ENCODE data around the gene DMAC2L.
"Not testable (repeated sequence)": the region's sequence is repeated elsewhere in the genome, so short reads cannot be mapped to it uniquely, and the experiment has no call there.

Gene DMAC2L, protein sequence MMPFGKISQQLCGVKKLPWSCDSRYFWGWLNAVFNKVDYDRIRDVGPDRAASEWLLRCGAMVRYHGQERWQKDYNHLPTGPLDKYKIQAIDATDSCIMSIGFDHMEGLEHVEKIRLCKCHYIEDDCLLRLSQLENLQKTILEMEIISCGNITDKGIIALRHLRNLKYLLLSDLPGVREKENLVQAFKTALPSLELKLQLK

DNA sequence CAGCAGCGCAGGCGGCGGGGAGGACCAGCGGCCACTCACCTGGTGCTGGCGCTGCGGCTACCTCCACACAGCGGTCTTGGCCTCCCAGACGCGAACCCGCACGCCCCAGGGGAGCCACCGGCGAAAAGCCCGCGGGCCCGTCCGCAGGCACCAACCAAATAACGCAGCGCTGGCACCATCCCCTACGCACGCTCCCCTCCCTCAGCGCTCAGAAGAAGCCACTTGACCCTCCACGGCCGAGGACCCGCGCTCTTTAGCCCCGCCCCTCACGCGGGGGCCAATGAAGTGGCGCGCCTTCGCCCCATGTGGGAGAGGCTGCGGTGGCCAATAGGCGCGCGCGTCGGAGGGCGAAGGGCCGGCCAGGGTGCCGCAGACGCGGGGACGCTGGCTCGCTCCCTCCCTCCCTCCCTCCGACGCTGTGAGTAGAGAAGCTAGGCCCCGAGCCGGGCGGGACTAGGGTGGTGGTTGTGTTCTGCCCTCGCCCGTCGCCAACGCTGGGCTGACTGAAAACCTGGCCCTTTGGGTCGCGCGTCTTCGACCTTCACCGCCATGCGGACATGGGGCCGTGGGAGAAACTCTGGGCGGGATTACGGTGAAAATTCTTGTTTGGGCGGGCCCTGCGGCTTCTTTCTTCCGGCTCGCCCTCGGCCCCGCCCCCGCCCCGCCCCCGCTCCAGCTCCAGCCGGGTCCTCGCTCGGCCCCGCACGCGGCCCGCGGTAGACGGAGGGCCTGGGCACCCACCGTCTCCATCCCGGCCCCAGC, at the start of gene DMAC2L, which contains the start of gene L2HGDH:
TSS of gene DMAC2L (plus strand) at position 353 of the 762 bp plus-strand sequence. CDS start 9,164 bp downstream, outside the sequence.
TSS of gene L2HGDH (minus strand) at position 258 of the 762 bp plus-strand sequence. CDS start at position 179, 79 bp downstream.
- DNase-seq: peak; percentile 99 to 100 (median 99)

DNA sequence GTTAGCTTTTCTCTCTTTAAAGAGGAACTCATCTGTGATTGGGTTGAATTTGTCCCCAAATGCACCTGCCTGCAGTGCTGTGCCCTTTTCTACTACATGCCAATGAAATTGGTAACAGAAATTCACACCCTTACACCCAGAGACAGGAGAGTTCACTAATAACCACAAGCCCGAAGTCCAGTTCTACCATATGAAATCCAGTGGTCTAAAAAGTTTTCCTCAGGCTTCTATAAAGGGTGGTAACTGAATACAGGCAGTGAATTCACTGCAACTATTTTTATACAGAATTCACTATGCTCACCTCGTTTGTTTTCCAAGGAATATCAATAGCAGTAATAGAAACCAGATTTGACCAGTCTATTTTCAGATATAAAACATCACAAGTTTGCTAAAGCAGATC, 49.3 kb upstream of the DMAC2L start:
- no peak for DNase-seq

DNA sequence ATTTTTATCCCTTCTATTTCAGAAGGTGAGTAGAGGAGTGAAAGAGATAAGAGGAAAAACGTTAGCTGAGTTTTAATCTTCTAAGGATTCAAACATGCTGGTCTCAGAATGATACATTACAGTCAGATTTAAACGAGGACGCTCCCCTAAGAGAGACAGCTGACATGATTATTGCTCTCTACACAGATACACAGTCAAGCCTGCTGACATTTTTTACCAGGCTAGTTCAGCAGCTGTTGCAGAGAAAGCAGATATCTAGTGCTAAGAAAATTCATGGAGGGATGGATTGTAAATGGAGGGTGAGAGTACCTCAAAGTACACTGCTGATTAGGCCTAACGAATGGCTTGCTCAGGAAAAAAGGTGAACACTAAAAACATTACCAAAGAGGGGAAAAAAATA, 48.8 kb upstream of the DMAC2L start:
- DNase-seq: no peak

DNA sequence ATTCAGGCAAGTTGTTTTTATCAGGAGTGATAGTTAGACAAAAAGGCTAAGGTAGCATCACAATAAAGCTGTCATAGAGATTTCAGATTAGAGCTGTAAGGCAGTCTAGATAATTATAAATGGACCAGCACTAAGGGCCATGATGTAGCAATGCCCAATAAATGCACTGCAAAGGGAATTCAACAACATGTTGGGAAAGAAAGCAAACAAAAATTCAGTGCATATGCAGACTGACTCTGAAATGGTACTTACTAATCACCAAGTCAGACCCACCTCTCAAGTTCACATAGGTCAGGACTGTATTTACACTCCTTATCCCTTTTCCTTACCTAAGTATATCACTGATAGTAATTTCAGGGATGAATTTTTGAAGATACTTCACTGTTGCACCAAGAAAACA, 47.1 kb upstream of the DMAC2L start:
- DNase-seq: no peak

DNA sequence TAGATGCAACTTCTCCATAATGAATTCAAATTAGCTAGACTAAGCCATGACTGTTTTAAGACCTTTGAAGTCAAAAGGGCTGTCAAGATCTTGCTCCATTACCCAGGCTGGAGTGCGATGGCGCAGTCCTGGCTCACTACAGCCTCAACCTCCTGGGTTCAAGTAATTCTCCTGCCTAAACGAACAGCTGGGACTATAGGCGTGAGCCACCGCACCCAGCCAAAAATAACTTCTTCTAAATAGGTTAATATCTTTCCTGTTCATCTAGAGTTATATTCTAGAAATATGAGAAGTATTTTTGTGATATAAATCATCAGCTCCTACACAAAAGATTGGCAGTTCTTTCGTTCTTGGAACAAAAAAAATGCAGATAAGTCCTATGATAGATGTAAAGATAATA, 41.2 kb upstream of the DMAC2L start:
- DNase-seq: no peak

DNA sequence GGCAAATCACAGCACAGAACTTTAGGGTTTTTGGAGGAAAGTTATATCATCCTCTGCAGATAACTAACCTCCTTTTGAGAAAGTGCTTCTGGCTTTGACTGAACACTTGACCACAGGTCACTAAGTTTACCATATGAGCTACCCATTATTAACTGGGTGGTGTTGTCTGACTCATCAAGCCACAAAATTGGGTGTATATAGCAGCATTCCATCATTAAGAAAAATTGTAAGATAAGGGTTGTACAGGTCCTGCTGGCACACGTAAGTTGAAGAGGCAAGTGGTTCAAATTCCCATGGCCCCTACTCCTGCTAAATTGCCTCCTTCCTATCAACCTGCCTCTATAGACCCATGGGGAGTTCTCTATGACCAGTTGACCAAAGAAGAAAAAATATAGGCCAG, 39.6 kb upstream of the DMAC2L start:
- no peak for DNase-seq

DNA sequence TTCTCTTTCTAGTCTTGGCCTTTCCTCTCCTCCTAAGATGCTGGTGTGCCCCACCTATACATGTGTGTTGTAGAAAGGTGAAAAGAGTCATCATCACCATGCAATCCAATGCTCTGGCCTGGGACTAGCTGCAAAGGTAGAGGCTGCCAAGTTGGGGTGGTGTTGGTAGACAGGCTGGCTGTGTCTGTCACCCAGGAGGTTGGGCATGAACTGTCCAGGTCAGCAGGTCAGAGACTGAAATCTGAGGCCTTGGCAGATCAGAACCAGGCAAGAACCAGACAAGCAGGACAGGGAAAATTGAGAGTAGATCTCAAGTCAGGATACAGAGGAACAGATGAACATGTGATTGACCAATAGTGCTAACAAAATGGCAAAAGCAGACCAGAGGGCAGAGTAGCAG, 26.3 kb upstream of the DMAC2L start:
- DNase-seq: no peak

DNA sequence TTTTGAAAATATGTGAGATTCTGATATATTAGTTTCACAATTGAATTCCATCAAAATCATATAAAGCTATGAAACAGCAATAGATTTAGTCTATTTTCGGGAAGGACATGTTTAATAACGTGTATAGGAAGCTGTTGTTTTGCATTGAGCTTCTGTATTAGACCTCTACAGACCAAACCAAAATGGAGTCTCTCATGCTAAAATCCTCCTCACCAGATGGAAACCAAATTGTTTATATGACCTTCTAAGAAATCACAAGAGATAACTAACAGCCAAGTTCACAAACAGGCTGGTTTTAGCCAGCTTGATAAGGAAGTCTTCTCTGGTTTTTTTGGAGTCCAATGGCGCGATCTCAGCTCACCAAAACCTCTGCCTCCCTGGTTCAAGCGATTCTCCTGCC, 24.0 kb upstream of the DMAC2L start:
- no peak for DNase-seq

DNA sequence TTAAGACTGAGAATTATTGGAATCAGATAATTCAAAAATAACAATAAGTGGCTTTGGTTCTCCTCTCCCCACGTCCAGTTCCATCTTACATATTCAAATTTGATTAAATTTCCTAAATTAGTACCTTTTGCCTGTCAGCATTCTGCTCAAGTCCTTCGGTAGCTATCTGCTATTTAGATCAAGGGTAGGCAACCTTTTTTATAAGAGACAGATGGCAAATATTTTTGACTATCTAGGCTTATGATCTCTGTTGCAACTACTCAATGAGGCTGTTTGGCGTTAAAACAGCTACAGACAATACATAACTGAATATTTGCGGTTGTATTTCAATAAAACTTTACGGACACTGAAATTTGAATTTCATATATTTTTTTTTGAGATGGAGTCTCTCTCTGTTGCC, 21.8 kb upstream of the DMAC2L start:
- no peak for DNase-seq

DNA sequence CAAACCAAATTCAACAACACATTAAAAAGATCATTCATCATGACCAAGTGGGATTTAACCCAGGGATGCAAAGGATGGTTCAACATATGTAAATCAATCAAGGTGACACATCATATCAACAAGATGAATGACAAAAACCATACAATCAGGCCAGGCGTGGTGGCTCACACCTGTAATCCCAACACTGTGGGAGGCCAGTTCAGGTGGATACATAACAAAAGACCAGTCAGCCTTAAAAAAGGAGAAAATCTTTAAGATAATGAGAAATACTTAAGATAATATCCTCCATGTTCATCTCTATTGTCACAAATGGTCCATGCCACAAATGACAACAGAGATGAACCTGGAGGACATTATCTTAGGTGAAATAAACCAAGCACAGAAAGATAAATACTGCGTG, 12.5 kb upstream of the DMAC2L start:
- DNase-seq: no peak

DNA sequence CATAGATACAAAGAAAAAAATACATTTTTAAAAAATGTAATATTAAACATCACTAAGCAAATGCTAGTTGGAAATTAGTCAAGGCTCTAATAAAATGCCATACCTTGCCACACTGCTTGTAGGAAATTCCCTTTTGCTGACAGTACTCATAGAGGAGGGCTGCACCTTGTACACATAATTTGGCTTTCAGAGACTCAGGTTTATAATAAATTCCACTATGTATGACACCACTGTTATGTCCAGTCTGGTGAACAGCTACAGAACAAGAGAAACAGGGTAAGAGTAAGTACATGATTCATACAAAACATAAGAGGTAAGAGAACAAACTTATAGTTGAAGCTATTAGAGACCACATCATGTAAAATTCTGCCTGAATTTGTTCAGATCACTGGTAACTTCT, 10.2 kb upstream of the DMAC2L start:
- DNase-seq: no peak

DNA sequence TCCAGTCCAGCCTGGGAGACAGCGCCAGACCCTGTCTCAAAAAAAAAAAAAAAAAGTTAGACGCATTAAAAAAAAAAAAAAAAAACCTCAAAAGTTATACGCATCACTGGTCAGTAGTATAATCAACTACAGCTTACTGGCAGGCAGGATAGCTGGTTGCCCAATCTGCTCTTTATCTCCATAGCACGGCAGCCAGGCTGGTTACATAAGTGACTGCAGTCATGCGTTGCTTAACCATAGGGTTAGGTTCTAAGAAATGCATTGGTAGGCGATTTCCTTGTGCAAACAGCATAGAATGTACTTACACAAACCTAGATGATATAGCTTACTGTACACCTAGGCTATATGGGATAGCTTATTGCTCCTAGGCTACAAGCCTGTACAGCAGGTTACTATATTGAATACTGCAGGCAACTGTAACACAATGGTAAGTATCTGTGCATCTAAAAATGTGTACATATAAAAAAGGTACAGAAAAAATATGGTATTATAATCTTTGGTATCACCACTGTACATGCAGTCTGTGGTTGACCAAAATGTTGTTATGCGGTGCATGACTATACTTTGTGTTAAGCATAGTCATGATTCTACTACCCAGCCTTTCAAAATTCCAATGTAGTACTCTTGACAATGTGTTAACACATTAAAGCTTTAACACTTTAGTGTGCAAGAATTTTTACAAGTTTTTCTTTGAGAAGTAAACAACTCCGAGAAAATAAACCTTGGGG, 8.2 kb upstream of the DMAC2L start:
- no peak for DNase-seq

DNA sequence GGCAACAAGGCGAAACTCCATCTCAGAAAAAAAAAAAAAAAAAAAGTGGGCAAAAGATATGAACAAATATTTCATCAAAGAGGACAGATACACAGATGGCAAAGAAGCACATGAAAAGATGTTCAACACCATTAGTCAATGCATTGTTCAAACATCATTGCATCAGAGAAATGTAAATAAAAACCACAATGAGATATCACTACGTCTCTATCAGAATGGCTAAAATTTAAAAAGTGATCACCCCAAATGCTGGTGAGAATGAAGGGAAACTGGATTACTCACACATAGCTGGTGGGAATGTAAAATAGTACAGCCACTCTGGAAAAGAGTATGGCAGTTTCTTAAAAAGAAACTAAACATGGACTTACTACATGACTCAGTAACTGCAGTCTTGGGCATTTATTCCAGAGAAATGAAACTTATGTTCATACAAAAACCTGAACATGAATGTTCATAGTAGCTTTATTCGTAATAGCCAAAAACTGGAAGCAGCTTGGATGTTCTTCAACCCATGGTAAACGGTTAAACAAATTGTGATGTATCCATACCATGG, 3.7 kb upstream of the DMAC2L start:
- DNase-seq: no peak

DNA sequence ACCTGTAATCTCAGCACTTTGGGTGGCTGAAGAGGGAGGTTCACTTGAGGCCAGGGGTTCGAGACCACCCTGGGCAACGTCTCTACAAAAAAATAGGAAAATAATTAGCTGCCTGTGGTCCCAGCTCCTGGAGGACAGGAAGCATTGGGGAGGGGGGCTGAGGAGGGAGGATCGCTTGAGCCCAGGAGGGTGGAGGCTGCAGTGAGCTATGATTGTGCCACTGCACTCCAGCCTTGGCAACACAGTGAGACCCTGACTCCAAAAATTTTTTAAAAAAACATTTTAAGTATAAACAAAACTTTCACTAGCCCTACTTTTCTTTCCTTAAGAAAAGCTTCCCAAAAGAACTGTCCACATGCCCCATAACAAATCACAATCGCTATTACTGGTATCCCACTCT, 1.7 kb upstream of the DMAC2L start:
- no peak for DNase-seq

DNA sequence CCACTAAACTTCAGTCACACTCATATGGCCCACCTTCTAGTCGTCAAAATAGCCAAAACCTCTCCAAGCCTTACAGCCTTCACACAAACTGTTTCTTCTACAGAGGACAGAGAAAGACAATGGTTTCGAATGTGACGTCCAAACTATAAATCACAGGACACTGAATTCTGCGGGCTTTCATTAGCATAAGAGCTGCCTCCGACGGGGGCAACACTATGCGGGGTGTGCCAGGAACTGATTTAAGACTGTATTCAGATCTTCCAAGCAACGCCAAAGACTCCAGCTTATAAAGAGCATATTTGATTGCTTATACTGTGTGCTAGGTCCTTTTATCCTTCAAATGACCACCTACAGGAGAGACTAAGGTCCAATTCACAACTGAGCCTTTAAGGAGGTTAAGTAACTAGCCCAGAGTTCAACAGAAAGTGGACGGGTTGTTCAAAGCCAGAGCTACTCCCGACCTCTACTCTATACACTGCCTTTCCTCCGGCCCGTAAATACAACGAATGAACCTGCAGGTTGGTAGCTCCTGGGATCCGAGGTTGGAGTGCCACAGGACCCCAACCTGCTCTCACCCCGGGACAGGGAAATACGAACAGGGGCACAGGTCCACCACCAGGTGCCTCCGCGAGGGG, 670 bp upstream of the DMAC2L start:
- peak; percentile 46 to 90 (median 74) for DNase-seq

DNA sequence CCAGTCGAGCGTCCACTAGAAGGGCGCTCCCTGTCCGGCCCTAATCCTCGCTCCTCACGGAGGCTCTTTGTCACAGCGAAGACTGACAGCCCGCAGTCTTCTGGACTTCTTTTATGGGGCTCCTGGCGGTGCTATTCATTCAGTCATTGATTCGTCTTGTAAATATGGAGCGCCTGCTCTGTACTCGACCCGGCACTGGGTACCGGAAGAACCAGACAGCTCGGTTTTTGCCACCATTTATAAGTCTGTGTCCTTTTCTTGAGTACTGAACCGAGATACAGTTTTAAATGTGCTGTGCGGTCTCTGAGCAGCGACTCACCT, 570 bp downstream of the DMAC2L start:
- DNase-seq: peak; percentile 74 to 94 (median 93)

DNA sequence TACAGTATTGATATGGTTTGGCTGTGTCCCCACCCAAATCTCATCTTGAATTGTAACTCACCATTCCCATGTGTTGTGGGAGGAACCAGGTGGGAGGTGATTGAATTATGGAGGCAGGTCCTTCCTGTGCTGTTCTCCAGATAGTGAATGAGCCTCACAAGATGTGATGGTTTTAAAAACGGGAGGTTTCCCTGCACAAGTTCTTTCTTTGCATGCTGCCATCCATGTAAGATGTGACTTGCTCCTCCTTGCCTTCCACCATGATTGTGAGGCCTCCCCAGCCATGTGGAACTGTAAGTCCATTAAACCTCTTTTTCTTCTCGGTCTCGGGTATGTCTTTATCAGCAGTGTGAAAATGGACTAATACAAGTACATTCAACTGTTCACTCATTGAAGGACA, 2.0 kb downstream of the DMAC2L start:
- DNase-seq: not testable (repeated sequence)

DNA sequence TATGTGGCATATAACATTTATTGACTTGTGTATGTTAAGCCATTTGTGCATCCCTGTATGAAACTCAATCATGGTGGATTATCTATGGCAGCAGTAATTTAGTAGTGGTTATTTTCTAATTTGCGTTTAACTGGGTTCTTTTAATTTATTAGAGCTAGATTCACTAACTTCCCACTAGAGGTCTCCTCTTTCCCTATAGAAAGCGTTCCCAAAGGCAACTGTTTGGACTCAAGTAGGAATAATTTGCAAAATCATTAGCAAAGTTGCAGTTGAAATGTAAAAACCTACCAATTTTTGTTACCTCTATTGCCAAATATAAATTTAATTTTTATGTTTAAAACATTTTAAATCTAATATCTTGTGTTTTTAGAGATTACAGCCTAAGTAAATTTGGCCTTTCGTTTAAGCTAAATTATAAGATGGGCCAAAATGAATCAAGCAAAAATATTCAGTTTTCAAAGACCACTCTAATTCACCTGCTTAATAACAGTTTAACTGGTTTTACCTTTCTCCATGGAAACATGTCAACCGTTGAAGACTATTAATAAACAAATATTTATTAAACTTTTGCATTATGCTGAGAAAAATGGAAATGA, 6.0 kb downstream of the DMAC2L start:
- DNase-seq: peak in 2 of 3 experiments; percentile 25 to 57

DNA sequence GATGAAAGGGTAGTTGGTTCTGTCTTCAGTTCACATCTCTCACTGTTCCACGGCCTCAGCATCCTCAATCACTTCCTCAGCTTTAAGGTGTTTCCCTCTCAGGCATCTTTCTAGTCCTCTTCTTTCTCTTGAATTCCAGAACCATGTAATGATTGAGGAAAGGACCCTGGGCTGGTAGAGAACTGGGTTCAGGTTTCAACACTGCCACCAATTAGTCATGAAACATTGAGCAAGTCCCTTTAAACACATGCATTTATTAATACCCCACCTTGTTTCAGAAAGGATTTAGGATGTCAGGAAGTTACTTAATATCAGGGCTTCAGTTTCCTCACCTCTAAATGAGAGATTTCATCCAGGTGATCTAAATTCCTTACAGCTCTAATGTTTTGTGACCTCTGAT, 7.2 kb downstream of the DMAC2L start:
- DNase-seq: no peak

DNA sequence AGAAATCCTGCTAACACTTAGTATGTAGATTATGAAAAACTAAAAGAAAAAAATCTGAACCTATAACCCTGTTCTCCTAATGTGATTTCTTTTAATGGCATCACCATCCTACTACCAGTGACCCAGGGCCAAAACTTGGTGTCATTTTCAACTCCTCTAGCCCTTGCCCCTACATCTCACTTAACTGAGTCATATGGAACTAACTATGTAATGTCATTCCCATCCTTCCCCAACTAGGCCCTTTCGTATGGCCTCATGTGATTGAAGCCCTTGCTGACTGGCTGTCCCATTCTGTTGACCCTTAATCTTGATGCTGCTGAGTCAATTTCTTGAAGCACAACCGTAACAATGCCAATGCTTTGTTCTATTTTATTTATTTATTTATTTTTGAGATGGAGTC, 7.6 kb downstream of the DMAC2L start:
- no peak for DNase-seq

DNA sequence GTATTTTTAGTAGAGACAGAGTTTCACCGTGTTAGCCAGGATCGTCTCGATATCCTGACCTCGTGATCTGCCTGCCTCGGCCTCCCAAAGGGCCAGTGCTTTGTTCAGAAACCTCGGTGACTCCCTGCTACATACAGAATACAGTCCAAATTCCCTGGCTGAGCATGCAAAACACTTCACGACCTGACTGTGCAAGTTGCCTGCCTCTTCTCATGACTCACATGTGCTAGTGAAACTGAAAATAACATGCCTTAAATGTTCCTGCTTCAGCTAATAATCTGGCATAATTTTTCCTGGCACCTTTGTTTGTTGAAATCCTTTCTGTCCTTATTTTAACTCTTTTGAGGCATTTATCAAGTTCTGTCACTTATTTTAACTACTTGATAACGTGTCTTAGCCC, 8.2 kb downstream of the DMAC2L start:
- peak in 1 of 3 experiments; percentile 46 for DNase-seq

DNA sequence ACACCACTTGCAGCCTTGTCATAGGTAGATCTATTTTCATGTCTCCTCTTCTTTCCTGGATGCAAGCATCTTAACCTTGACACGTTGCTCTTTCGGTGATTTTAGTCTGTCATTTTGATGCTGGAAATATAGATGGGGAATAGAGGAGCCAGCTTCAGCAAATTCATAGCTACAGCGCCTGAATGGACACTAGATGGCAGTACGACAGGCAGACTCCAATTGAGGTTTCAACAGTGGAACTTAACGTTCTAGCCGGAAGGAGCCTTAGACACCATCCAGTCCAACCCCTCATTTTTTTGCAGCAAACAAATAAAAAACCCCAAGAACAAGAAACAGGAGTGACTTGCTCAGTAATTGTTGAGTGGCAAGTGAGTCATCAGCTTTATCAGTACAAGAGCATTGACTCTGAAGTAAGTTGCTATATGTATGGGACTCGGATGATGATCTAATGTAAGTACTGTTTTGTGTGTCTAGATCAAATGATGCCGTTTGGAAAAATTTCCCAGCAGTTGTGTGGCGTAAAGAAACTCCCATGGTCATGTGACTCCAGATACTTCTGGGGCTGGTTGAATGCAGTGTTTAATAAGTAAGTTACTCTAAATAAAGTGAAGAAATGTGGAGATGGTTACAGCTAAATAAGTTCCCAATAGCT, 9.0 kb downstream of the DMAC2L start:
- DNase-seq: peak; percentile 64 to 86 (median 70)

All from NCI-H1417 (cell line).